Uterus (tissue), 2 donors: ENCODE data around the gene ZSCAN22.

Experiments used
- POLR2A ChIP-seq, 2 donors: fragments of 450-650 bp; IDR thresholded peaks; one replicate each; pipeline ENCODE4 v1.6.1; 2016; ENCODE audit warnings: antibody characterized with exemption in 2 of 2, mild to moderate bottlenecking in 1 of 2, moderate library complexity in 1 of 2
- TF ChIP-seq, protein P1 (sequence below), 4 experiments: fragments of 200-600 bp in 2 of 4; fragments of 450-650 bp in 2 of 4; sonication (generic) in 2 of 4; IDR thresholded peaks; one replicate each; pipeline ENCODE4 v1.5.1; 2016 to 2019; ENCODE audit warnings: antibody characterized with exemption in 4 of 4, mild to moderate bottlenecking in 2 of 4, moderate library complexity in 1 of 4

DNA sequence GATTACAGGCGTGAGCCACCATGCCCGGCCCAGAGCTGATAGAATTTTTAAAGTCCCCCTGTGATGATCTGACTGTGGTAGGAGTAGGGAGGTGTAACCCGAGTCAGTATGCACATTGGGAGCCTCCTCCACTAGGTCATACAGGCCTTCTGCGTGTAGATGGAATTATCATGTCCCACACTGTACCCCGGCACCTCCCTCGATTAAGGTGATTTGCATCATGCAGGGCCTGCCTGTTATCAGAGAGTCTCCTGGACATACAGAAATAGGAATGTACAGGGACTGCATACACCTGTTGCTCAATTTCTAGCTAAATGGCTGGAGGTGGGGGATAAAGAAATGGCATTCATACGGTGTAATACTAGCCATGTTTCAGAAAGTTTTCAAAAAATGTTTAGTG, 22.5 kb upstream of the ZSCAN22 start:
- TF ChIP-seq, protein P1, sequence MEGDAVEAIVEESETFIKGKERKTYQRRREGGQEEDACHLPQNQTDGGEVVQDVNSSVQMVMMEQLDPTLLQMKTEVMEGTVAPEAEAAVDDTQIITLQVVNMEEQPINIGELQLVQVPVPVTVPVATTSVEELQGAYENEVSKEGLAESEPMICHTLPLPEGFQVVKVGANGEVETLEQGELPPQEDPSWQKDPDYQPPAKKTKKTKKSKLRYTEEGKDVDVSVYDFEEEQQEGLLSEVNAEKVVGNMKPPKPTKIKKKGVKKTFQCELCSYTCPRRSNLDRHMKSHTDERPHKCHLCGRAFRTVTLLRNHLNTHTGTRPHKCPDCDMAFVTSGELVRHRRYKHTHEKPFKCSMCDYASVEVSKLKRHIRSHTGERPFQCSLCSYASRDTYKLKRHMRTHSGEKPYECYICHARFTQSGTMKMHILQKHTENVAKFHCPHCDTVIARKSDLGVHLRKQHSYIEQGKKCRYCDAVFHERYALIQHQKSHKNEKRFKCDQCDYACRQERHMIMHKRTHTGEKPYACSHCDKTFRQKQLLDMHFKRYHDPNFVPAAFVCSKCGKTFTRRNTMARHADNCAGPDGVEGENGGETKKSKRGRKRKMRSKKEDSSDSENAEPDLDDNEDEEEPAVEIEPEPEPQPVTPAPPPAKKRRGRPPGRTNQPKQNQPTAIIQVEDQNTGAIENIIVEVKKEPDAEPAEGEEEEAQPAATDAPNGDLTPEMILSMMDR (IDR thresholded peaks at IDR 0.05), result no peak
- TF ChIP-seq POLR2A (IDR thresholded peaks at IDR 0.05), result no peak
